ENCODE measurements around the gene TEAD1.
A peak's percentile ranks its signal among the peaks of the same experiment; 100 is the strongest.

The TEAD1 gene

DNA sequence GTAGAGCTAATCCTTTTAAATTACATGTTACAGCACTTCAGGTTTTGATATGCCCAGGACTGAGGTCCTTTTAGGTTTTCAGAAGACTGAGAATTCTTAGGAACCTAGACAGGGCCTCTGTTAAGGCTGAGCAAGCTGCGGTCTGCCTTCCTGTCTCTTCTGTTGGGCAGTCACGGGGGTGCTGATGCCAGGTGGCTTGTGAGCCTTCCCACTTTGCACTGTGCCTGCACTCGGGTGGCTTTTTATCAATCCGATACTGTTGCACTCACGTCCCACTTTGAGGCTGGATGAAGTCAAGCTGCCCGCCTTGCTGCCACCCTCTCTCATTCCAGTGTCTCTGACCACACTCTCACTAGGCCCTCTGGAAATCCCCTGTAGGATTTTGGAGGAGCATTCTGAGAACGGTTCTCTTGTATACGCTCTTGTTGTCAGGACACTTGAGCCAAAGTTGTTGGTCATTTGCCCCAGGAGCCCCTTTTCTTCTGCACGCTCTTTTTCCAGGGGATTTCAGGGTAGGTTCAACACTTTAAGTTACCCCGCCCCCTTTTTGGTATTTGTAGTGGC, 141.8 kb downstream of the TEAD1 start:
- DNase-seq = no peak

- DNase-seq = no peak
Observed at GRCh38 chr11:12817681-12818332, 143.6 kb downstream of the TEAD1 start.

- DNase-seq = no peak
Observed at GRCh38 chr11:12818333-12819015, 144.3 kb downstream of the TEAD1 start.

DNA sequence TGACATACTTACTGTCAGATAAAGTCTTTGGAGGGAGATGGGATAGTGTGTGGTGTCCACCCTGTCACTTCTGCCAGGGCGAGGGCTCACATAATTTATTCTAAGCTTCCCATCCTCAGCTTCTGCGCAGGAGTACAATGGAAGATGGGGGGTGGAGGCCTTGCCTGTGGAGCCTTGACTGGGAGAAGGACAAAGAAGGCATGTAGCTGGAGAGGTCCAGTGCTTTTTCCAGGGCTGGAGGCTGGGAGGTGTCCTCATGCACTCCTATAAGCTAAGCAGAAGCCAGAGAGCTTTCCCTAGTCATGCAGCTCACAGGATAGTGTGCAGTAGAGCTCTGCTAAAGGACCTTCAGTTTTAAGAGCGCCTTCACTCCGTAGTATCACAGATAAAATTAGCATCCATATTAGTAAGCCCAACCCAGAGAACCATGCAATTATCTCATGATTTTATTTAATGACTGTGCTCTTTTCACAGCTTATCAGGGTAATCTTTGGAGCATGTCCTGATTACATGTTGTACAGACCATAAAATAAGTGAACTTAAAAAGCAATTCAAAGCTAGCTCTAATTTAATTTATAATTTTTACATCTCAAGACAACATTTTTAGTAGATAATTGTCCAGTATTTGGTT, 148.3 kb downstream of the TEAD1 start:
- peak; percentile 56 for DNase-seq

GRCh38 chr11:12824281-12825041, 150.2 kb downstream of the TEAD1 start:
- DNase-seq = peak; percentile 66

GRCh38 chr11:12826441-12826840, 152.2 kb downstream of the TEAD1 start:
- DNase-seq = no peak

- peak; percentile 72 for DNase-seq
Observed at GRCh38 chr11:12827369-12827768, 153.1 kb downstream of the TEAD1 start.

- DNase-seq = peak; percentile 99
Observed at GRCh38 chr11:12827929-12828812, 153.9 kb downstream of the TEAD1 start.

- DNase-seq = peak; percentile 68
Observed at GRCh38 chr11:12829131-12829530, 154.9 kb downstream of the TEAD1 start.

GRCh38 chr11:12829540-12830314, 155.5 kb downstream of the TEAD1 start:
- no peak for DNase-seq

- peak; percentile 100 for DNase-seq
Observed at GRCh38 chr11:12831471-12832202, 157.4 kb downstream of the TEAD1 start.

DNA sequence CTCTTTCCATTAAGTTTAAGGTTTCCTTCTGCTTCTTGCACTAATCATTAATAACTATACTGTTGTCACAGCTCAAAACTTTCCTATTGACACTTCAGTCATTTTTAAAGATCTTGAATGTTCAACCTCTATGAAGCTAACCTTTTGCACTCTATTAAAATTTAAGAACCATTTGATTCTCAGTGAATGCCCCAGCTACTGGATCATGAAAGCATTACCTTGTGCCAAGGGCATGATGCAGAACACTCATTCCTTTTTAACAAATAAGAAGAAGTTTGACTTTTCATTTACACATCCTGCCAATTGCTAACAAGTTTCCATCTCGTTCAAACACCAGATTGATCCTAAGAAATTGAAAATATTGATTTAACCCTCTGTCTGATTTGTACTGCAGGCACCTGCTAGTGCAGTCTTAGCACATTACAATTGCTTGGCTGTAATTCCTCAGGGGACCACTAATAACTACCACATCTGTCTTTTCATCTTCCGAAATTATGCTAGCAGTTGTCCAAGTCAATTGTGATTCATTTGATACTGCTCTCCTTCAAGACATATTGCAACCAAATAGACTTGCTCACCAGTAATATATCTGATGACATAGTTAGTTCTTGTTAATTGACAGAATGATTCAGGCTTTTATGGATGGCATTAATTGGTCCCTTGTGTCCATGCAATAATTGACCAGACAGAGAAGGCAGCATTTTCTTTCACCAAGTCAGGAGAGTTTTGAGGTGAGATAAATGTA, 158.4 kb downstream of the TEAD1 start:
- peak; percentile 96 for DNase-seq

- peak; percentile 93 for DNase-seq
Observed at GRCh38 chr11:12834166-12834565, 159.9 kb downstream of the TEAD1 start.

DNA sequence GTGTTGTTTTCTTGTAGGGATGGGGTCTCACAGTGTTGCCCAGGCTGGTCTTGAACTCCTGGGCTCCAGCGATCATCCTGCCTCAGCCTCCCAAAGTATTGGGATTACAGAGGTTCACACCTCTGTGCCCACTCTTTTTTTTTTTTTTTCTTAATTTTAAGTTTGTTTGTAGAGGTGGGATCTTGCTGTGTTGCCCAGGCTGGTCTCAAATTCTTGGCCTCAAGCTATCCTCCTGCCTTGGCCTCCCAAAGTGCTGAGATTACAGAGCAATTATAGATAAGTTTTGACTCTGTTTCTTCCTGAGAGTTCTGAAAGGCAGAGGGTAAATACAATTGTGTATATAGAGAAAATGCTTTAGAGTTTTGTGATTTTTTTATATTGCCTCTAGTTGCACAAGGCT, 160.4 kb downstream of the TEAD1 start:
- DNase-seq = no peak

DNA sequence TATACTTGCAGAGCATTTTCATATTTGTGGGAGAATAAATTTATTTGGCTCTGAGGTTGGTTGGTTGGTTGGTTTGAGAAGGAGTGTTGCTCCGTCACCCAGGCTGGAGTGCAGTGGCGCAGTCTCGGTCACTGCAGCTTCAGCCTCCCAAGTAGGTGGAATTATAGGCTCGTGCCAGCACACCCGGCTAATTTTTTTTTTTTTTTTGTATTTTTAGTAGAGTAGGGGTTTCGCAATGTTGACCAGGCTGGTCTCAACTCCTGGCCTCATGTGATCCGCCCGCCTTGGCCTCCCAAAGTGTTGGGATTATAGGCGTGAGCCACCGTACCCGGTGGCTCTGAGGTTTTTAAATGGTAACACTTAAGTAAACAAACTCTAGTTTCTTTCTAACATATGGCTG, 161.1 kb downstream of the TEAD1 start:
- no peak for DNase-seq

GRCh38 chr11:12838463-12839123, 164.4 kb downstream of the TEAD1 start:
- DNase-seq = no peak

GRCh38 chr11:12840871-12841660, 166.8 kb downstream of the TEAD1 start:
- peak; percentile 66 for DNase-seq

- peak; percentile 96 for DNase-seq
Observed at GRCh38 chr11:12841946-12842630, 167.9 kb downstream of the TEAD1 start.
